IPS-20b (cell line): ENCODE measurements around the gene TMEM79.

Experiments
- H3K27ac ChIP-seq: one replicate; pipeline ENCODE4 v1.5.1; 2013; ENCODE audit warnings: low read length
- H3K27me3 ChIP-seq: 2 replicates; pipeline ENCODE4 v1.6.1; 2013; ENCODE audit warnings: mild to moderate bottlenecking, low read length, inconsistent platforms; ENCODE audit not compliant: insufficient read depth
- H3K36me3 ChIP-seq: 2 replicates; pipeline ENCODE4 v1.6.1; 2013; ENCODE audit warnings: low read depth, mild to moderate bottlenecking, inconsistent platforms, low read length, moderate library complexity; ENCODE audit not compliant: insufficient read depth
- H3K4me1 ChIP-seq: 2 replicates; pipeline ENCODE4 v1.6.1; 2013; ENCODE audit warnings: mild to moderate bottlenecking, control low read depth, inconsistent platforms, low read length, moderate library complexity; ENCODE audit not compliant: insufficient read depth
- H3K4me3 ChIP-seq: 2 replicates; pipeline ENCODE4 v1.5.1; 2013; ENCODE audit warnings: mild to moderate bottlenecking, low read length, inconsistent platforms
- H3K9ac ChIP-seq: 2 replicates; pipeline ENCODE4 v1.6.1; 2013; ENCODE audit warnings: low read depth, mild to moderate bottlenecking, inconsistent platforms, low read length, moderate library complexity
- H3K9me3 ChIP-seq: 2 replicates; pipeline ENCODE4 v1.6.1; 2013; ENCODE audit warnings: mild to moderate bottlenecking, low read depth, low read length, inconsistent platforms; ENCODE audit not compliant: insufficient read depth

TMEM79 gene

DNA sequence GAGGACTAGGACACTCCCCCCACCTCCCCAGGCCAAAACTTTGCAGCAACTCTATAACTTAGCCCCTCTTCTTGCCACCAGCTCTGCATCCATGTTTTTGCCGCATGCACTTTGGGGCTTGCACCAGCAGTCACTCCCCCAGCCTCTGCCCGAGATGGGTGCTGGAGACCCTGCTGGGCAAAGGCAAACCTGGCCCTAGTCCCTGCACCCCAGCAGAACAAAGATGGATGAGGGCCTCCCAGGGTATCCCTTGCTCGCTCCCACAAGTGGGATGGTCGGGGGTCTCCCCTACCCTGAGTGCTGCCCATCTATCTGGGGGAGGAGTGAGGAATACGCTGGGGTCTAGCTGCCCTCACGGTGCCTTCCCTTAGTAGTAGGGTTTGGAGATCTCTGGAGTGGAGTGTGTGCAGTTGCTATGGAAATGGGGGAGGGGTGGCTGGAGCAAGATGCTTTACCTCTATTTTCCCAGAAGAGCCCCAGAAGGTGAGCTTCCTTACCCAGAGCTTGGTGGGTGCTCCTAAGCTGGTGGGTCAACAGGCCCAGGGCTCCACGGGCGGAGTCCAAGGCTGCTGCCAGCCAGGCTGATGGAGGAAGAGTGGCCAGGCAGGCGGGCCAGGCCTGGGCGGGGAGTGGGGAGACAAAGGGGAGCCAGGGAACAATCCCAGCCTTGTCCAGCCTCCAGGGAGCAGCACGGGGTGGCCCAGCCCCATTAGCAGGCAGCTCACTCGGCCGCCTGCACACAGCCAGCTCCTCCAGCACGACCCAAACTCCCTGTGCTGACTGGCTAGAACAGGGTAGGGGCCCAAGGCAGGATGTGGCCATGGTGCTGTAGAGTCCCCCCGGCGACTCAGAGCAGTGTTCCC lies 36.4 kb upstream of the TMEM79 start, which contains the start of gene PAQR6:
Gene PAQR6, minus strand, starts transcription at position 597 of the 863 bp plus-strand sequence. CDS start 1,325 bp downstream, outside the sequence.
- peak within 1 kb of the TSS; percentile 37 for H3K9ac ChIP-seq
- H3K27ac ChIP-seq = no peak within 1 kb of the TSS
- H3K27me3 ChIP-seq = peaks cover 15% of the 10 kb centered on the region; the same call in 1 of the 2 replicates
- peaks cover 41% of the 10 kb centered on the region for H3K36me3 ChIP-seq
- H3K4me3 ChIP-seq = no peak within 1 kb of the TSS
- no peaks in the 10 kb centered on the region for H3K9me3 ChIP-seq
- H3K4me1 ChIP-seq = peaks cover 7% of the 10 kb centered on the region

DNA sequence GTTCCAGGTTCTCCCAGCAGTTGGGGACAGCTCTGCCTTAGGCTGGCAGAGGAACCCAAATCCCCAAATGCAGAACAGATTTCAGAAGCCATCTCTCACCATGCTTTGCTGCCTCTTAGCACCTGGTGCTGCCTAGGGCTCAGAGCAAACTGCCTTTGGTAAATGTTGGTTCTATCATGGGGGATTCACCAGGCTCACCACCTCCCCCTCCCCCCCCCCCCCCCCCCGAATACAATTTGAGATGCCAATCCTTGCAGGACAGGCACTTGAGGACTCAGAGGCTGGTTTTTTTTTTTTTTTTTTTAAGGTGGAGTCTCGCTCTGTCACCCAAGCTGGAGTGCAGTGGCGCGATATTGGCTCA lies 35.8 kb upstream of the TMEM79 start:
- Histone ChIP-seq H3K4me1 (peaks cover 7% of the 10 kb centered on the region), H3K4me3 (no peak overlapping the region), H3K36me3 (peaks cover 47% of the 10 kb centered on the region), H3K27me3 (peaks cover 15% of the 10 kb centered on the region; the same call in 1 of the 2 replicates), H3K9ac (peak overlapping the region; percentile 37; the same call in 1 of the 2 replicates), H3K27ac (no peak overlapping the region), H3K9me3 (no peaks in the 10 kb centered on the region)

DNA sequence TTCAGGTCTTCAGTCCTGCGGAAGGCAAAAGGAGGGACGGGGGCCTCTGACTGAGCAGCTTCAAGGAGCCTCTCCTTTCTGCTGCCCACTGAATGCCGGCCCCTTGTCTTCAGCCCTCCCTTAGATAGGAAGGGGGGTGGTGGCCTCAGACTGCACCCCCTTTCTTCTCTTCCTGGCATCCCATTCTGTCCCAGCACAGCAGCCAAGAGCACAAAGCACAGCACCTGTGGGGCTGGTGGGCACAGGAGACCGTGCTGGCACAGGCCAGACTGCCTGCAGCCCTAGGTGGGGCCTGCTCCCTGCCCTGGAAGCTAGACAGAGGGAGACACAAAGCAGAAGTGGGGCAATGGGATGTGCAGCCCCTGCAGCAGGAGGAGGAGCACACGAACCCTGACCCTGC lies 34.5 kb upstream of the TMEM79 start:
- Histone ChIP-seq H3K27ac (no peak overlapping the region), H3K4me1 (peaks cover 7% of the 10 kb centered on the region), H3K36me3 (peaks cover 60% of the 10 kb centered on the region), H3K27me3 (peaks cover 15% of the 10 kb centered on the region; the same call in 1 of the 2 replicates), H3K4me3 (no peak overlapping the region), H3K9me3 (no peaks in the 10 kb centered on the region), H3K9ac (no peak overlapping the region)

- H3K36me3 ChIP-seq = peaks cover 72% of the 10 kb centered on the region
- H3K4me1 ChIP-seq = peaks cover 5% of the 10 kb centered on the region; the same call in 1 of the 2 replicates
- H3K4me3 ChIP-seq = no peak overlapping the region
- no peak overlapping the region for H3K27ac ChIP-seq
- H3K27me3 ChIP-seq = no peaks in the 10 kb centered on the region
- no peaks in the 10 kb centered on the region for H3K9me3 ChIP-seq
- no peak overlapping the region for H3K9ac ChIP-seq
Measured at GRCh38 chr1:156251527-156251926, 32.6 kb upstream of the TMEM79 start.

GRCh38 chr1:156253634-156254033 lies 30.5 kb upstream of the TMEM79 start:
- H3K9me3 ChIP-seq = no peaks in the 10 kb centered on the region
- H3K4me1 ChIP-seq = no peaks in the 10 kb centered on the region
- peaks cover 93% of the 10 kb centered on the region for H3K36me3 ChIP-seq
- no peak overlapping the region for H3K9ac ChIP-seq
- no peak overlapping the region for H3K4me3 ChIP-seq
- no peak overlapping the region for H3K27ac ChIP-seq
- H3K27me3 ChIP-seq = no peaks in the 10 kb centered on the region

DNA sequence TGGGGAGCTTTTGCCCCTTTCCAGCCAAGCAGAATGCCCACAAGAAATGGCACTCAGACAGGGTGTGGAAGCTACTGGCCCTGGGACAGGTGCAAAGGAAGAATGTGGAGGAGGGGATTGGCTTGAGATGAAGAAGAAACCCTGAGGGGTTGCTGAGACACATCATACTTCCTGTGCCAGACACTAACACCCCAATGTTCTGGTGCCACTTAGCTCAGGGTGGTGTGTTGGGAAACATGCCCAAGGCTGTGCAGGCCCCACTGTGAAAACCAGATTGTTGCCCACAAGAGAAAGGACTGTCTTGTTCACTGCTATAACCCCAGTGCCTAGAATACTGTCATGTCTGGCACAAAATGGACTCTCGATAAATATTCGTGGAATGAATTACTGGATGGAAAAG lies 26.4 kb upstream of the TMEM79 start:
- Histone ChIP-seq H3K27me3 (no peaks in the 10 kb centered on the region), H3K4me3 (no peak overlapping the region), H3K27ac (no peak overlapping the region)

GRCh38 chr1:156258859-156259258 lies 25.3 kb upstream of the TMEM79 start:
- peaks cover 92% of the 10 kb centered on the region for H3K36me3 ChIP-seq
- H3K9ac ChIP-seq = no peak overlapping the region
- H3K27me3 ChIP-seq = no peaks in the 10 kb centered on the region
- H3K9me3 ChIP-seq = no peaks in the 10 kb centered on the region
- no peaks in the 10 kb centered on the region for H3K4me1 ChIP-seq
- no peak overlapping the region for H3K4me3 ChIP-seq
- no peak overlapping the region for H3K27ac ChIP-seq

More for the DNA sequence above, 26.4 kb upstream of the TMEM79 start:
- Histone ChIP-seq H3K36me3 (peaks cover 92% of the 10 kb centered on the region), H3K9me3 (no peaks in the 10 kb centered on the region), H3K9ac (no peak overlapping the region), H3K4me1 (no peaks in the 10 kb centered on the region)

DNA sequence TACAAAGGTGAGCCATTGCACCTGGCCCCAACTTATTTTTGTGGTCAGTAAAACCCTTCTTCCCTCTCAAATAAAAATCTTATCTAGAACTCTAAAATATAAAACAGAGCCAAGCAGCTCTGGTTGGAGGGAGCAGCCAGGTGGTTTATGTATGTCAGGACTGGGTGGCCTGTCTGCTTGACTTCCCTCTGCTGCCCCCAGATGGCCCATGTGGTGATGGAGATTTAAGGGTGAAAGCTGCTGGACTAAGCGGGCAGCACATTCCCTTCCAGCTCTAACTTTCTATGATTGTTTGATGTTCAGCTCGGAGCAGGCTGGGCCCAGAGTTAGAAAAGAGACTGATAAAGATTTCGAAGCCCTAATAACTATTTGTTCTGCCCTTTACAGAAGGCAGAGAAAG lies 24.3 kb upstream of the TMEM79 start:
- no peaks in the 10 kb centered on the region for H3K4me1 ChIP-seq
- H3K27ac ChIP-seq = no peak overlapping the region
- H3K36me3 ChIP-seq = peaks cover 91% of the 10 kb centered on the region
- no peaks in the 10 kb centered on the region for H3K27me3 ChIP-seq
- no peak overlapping the region for H3K9ac ChIP-seq
- no peak overlapping the region for H3K4me3 ChIP-seq
- no peaks in the 10 kb centered on the region for H3K9me3 ChIP-seq

DNA sequence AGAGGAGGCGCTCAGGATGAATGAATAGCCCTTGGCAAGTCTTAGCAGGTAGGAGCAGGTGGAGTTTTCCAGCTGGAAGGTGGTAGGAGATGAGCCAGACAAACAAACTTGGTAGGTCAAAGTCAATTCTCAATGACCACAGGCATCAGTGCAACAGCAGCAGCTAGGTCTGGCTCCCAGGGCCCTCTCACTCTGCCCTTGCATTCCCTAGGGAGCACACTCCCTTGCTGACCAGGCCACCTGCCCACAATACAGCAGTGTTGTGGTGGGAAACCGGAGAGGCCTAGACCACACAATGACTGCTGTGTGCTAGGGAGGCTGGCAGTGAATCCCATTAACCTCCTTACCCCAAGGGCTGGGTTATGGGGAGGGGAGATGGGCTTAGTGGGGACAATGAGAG lies 23.2 kb upstream of the TMEM79 start:
- H3K4me3 ChIP-seq = no peak overlapping the region
- no peak overlapping the region for H3K27ac ChIP-seq
- H3K9me3 ChIP-seq = no peaks in the 10 kb centered on the region
- peaks cover 97% of the 10 kb centered on the region for H3K36me3 ChIP-seq
- no peaks in the 10 kb centered on the region for H3K4me1 ChIP-seq
- no peaks in the 10 kb centered on the region for H3K27me3 ChIP-seq
- no peak overlapping the region for H3K9ac ChIP-seq

- Histone ChIP-seq H3K4me3 (no peak overlapping the region), H3K36me3 (peaks cover 97% of the 10 kb centered on the region), H3K9me3 (no peaks in the 10 kb centered on the region), H3K4me1 (no peaks in the 10 kb centered on the region), H3K27ac (no peak overlapping the region), H3K9ac (no peak overlapping the region), H3K27me3 (no peaks in the 10 kb centered on the region)
Measured at GRCh38 chr1:156262461-156263287, 21.5 kb upstream of the TMEM79 start.

GRCh38 chr1:156263288-156263655 lies 20.9 kb upstream of the TMEM79 start:
- Histone ChIP-seq H3K27me3 (no peaks in the 10 kb centered on the region), H3K9me3 (no peaks in the 10 kb centered on the region), H3K27ac (no peak overlapping the region), H3K4me3 (no peak overlapping the region), H3K9ac (no peak overlapping the region), H3K4me1 (no peaks in the 10 kb centered on the region), H3K36me3 (peaks cover 97% of the 10 kb centered on the region)
